GM15510 (cell line): Measurements from ENCODE around the gene WDR18.

Experiments used
- POLR2A ChIP-seq: IDR thresholded peaks from 3 replicates; pipeline ENCODE4 v1.6.1; 2011; ENCODE audit warnings: borderline replicate concordance; ENCODE audit not compliant: insufficient read length; ENCODE audit errors: extremely low read depth

Gene WDR18

DNA sequence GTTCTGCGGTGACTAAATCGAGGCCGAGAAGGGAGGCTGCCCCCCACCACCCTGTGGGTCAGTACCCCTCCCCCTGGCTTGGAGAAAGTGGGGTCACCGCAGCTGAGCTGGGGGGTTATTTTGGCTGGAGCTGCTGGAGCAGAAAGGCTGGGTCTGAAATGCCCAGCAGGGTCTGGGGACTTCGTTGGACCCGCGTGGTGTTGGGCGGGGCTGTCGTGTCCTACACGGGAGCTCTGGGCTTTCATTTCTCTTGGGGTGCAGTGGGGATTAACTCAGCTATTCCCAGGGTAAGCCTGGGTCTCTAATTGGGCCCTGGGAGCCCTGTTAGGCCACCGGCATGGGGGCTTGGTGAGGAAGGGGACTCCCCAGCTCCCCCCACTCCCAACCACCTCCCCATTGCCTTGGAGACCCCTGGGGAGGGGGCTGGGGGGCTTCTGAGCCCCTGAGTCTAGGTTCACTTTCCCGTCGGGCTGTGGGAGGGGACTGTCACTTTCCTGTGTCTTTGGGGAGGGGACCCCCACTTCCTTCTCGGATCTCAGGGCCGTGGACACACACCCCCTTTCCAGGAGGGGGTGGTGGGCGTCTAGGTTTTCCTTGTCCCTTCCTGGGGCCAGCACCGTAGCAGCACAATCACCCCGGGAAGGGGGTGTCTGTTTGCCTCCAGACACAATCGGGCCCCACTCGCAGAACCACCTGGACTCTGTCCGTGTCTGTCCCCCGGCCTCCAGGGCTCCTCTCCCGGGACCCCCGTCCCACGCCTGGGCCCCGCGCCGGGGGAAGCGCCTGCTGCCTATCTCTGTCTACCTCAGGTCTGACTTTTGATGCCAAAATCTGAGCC lies 10.2 kb upstream of the WDR18 start:
- no peak for TF ChIP-seq POLR2A

DNA sequence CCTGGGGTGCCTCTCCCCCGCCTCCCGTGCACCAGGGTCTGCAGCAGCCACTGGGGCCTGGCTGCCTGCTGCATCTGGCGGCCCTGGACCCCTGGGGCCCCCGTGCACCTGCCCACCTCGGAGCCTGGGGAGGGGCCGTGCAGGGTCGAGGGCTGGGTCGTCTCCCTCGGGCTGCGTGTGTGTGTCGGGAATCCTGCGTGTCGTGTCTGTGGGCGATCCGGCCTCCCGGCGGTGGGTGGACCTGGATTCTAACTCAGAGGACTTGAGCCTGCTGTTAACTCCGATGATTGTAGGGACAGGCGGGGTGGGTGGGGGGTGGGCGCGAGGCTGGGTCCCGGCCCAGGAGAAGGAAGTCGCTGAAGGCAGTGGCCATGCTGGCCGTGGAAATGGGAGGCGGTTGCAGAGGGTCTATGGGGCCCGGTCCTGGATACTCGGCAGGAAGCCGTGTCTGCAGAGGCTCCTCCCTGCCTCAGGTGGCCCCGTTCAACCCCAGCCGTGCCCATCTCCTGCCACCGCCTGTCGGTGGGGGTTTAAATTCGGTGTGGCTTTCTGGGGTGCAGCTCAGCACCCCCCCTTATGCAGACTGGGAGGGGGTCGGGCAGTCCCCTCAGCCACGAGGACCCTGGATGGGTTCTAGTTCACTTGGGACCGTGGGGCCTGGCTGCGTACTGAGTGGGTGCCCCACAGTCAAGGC lies 9.4 kb upstream of the WDR18 start:
- TF ChIP-seq POLR2A = no peak

DNA sequence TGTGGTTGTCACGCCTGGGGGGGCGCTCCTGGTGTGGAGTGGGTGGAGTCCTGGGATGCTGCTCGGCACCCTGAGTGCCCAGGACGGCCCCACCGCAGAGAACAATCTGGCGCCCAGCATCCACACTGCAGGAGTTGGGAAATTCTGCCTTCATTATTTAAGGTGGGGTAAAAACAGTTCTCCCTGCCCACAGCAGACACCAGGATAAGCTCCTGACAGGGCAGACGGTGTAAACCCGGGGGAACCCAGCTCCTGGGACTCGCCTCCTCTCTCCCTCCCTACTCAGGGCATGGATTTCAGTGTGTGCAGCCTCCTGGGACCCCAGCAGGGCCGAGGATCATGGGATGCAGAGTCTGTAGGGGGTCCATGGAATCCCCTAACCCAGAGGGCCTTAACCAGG lies 7.7 kb upstream of the WDR18 start:
- no peak for TF ChIP-seq POLR2A

DNA sequence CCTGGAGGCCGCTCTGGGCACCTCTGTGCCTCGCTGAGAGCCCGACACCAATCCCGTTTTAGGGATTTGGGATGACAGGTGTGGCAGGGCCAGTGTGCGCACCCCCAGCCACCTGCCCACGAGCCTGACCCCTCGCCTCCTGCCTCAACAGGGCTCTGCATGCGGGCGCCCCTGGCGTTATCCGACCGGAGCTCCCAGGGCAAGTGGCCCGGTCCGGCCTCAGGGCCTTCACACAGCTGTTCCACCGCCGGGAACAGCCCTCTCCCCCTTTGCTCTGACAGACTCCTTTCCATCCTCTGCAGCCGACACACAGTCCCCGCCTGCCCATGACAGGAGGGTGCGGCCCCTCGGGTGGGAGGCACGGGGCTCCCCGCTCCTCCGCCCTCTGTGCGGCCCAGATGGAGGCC lies 7.1 kb upstream of the WDR18 start:
- no peak for TF ChIP-seq POLR2A

DNA sequence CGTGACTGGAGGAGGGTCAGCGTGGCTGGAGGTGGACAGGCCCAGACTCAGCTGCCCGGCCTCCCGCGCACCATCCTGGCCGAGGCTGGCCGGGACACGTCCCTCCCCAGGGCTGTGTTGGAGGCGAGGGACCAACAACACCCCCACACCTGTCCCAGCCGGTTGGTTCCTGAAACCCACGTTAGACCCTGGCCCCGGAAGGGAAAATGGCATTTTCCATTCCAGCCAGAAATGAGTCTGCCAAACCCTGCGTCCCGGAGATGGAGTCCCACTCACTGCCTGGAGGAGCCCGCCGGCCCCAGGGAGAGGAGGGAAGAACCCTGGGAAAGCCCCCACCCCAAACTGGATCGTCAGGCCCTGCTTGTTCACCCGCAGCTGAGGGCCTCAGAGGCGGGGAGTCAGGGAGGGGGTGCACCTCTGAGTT lies 4.8 kb upstream of the WDR18 start:
- no peak for TF ChIP-seq POLR2A

DNA sequence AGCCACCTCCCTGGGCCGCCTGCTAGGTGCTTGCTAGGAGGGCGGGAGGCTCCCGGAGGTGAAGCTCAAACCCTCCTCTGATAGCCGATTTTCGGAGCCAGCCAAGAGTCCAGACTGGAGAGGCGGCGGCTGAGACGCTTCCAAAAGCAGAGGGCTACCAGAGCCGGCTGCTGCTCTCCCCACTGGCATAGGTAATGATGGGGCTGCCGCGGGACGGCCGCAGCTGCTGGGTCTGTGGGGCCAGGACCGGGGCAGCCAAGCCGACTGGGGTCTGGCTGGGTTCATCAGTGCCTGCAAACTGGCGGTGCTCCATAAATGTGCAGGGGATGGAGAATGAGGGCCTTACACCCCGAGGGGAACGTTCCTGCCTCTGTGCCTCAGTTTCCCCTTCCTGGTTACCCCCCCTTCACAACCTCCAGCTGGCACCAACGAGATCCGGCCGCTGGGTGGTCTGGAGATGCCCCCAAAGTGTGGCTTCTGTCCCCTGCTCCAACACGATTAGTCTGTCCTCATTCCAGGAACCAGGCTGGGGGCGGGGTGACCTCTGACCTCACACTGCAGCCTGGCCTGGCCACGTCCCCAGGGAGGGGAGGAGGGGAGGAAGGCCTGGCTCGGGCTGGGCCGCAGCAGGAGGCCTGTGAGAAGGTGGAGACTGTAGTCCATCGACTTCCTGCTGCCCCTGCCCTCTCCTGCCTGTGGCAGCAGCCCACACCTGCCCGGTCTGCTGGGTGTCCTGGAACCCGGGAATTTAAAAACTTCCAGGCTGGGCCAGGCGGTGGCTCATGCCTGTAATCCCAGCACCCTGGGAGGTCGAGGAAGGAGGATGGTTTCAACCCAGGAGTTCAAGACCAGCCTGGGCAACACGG lies 3.8 kb upstream of the WDR18 start:
- no peak for TF ChIP-seq POLR2A

DNA sequence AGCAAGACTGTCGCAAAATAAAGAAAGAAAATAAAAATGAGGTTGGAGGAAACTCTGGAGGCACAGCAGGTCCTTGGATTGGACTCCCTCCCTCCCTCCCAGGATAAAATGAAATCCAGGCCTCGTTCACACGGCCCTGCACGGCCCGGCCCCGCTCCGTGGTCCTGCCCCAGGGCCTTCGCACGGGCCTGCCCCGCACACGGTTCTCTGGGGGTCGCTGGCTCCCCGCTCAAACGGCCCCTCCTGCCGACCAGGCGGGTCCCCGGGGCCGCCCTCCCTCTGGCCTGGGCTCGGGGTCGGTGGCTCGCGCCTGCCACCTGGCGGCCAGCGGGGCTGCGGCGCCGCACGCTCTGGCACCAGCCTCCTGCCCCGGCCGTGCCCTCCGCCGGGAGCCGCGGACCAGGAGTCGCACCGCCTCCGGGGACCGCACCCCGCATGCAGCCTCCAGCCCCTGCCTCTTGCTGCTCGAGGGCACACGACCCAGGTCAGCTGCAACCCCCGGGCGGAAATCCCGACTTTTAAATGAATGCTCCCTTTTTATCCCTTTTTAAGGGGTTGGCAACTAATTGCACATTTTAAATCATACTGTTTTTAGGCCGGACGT lies 1.5 kb upstream of the WDR18 start:
- TF ChIP-seq POLR2A = no peak

DNA sequence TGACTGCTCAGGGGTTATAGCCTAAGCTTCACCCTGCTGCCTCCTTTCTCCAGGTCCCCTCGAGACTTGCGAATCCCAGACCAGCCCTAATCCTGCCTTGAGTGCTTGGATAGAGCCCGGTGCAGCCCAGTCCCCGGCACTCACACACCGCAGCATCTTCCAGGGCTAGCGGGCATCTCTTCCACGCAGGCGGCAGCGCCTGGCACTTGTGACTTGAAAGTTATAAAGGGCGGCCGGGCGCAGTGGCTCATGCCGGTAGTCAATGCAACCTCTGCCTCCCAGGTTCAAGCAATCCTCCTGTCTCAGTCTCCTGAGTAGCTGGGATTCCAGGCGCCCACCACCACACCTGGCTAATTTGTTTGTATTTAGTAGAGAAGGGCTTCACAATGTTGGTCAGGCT lies 1.9 kb downstream of the WDR18 start:
- no peak for TF ChIP-seq POLR2A

DNA sequence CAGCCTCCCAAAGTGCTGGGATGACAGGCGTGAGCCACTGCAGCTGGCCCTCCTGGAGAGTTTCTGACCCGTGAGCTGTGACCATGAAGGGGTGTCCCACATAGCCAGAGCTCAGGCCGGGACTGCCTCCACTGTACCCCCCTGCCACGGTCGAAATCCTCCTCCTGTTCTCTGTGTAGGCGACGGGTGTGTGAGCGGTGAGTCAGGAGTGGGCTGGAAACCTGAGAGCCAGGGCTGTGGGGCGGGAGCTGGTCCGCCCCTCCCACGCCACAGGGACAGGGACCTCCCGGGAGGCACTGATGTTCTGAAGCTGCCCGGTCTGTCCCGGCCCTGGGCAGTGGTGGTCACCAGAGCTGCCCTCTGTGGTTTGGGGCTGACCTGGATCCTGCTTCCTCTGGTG lies 3.9 kb downstream of the WDR18 start:
- TF ChIP-seq POLR2A = no peak

DNA sequence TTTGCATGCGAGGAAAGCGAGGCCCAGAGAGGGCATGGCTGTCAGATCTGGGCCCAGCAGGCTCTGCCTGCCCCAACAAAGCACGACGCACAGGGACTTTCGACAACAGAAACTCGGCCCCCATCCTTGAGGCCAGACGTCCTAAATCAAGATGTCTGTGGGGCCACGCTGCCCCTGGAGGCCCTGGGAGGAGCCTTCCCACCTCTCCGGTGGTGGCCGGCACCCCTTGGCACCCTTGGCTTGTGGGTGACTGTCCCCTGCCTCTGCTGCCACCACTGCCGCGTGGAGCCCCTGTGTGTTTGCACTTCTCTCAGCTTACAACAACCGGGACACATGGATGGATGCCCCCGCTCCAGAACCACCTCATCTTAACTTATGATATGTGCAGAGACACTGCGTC lies 4.4 kb downstream of the WDR18 start:
- TF ChIP-seq POLR2A = no peak

DNA sequence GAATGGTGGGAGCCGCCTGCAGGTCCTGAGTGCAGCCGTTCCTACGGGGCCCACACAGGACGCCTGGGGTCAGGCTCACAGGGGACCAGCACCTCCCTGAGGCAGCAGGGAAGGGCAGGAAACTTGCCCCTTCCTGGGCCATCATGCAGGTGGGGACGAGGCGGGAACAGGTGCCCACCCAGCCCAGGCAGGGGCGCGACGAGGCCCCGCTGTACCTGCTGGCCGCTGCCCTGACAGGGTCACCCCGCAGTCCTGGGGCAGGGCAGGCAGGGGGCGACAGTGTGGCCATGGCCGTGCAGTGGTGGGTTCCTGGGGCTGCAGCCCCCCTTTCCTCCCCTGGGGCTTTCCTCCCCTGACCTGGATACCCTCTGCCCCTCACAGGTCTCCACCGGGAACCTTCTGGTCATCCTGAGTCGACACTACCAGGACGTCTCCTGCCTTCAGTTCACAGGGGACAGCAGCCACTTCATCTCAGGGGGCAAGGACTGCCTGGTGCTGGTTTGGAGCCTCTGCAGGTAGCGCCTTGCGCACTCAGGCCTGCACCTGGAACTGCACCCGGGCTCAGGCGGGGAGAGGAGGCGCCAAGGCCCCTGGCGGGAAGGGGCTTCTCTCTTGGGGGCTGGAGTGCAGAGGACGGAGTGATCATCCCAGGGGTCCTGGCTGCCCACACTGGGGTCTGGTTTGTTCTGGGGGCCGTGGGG lies 5.4 kb downstream of the WDR18 start:
- TF ChIP-seq POLR2A = no peak

DNA sequence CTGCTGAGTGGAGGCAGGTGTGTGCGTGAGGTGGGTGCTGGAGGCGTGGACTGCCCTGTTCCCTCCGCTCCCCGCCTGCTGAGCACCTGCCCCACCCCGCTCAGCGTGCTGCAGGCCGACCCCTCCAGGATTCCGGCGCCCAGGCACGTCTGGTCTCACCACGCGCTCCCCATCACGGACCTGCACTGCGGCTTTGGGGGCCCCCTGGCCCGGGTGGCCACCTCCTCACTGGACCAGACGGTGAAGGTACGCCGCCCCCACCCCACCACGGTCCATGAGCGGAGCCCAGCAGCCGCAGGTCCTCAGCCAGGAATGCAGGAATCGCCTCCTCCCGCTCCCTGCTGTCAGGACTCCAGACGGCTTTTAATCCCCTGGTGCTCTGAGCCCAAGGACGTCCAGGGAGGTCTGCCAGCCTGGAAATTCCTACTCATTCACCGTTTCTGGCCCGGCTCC lies 6.0 kb downstream of the WDR18 start:
- no peak for TF ChIP-seq POLR2A

DNA sequence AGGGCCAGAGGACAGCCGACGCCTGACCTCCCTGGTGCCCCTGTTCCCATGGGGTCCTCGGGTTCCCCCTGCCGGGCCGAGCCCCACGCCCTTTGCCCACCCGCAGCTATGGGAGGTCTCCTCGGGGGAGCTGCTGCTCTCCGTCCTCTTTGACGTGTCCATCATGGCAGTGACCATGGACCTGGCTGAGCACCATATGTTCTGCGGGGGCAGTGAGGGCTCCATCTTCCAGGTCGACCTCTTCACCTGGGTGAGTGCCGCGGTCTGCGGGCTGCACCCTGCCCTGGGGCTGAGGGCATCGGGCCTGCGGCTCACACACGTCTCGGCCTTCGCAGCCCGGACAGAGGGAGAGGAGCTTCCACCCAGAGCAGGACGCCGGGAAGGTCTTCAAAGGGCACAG lies 6.6 kb downstream of the WDR18 start:
- no peak for TF ChIP-seq POLR2A
